ENCODE results near the gene CD37. TPM values are rescaled to one million over a fixed set of nuclear protein-coding genes. Genes with fewer than 3 reads are reported as not detected.
A peak's percentile ranks its signal among the peaks of the same experiment; 100 is the strongest.

The CD37 gene
- total RNA-seq, 2 donors from 2014 or later, result 7.1 to 10.6 TPM

GRCh38 chr19:49340865-49341718, 5.9 kb downstream of the CD37 start:
- DNase-seq, result no peak
- ATAC-seq, result no peak
- intact Hi-C loops (cut with DNase I), result no loop called here

GRCh38 chr19:49342291-49342721, 7.1 kb downstream of the CD37 start:
- DNase-seq, result no peak
- no peak for ATAC-seq
- intact Hi-C loops (cut with DNase I), result no loop called here

DNA sequence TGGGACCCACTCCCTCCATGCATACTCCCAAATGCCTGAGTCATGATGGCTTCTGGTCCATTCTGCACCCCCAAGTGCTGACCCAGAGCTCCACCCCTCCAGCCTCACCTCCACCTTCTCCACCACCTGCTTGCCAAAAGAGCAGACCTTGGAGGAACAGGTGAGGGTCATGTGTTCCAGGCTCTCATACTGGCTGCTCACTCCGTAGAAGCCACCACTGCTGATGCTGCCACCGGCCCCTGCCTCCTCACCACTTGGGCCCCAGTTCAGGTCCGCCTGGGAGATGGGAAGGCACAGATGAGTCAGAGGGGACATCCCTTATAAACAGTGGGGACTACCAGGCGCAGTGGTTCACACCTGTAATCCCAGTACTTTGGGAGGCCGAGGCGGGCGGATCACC, 7.9 kb downstream of the CD37 start:
- ATAC-seq (no peak), DNase-seq (no peak)
- intact Hi-C loops (cut with DNase I), result no loop called here

DNA sequence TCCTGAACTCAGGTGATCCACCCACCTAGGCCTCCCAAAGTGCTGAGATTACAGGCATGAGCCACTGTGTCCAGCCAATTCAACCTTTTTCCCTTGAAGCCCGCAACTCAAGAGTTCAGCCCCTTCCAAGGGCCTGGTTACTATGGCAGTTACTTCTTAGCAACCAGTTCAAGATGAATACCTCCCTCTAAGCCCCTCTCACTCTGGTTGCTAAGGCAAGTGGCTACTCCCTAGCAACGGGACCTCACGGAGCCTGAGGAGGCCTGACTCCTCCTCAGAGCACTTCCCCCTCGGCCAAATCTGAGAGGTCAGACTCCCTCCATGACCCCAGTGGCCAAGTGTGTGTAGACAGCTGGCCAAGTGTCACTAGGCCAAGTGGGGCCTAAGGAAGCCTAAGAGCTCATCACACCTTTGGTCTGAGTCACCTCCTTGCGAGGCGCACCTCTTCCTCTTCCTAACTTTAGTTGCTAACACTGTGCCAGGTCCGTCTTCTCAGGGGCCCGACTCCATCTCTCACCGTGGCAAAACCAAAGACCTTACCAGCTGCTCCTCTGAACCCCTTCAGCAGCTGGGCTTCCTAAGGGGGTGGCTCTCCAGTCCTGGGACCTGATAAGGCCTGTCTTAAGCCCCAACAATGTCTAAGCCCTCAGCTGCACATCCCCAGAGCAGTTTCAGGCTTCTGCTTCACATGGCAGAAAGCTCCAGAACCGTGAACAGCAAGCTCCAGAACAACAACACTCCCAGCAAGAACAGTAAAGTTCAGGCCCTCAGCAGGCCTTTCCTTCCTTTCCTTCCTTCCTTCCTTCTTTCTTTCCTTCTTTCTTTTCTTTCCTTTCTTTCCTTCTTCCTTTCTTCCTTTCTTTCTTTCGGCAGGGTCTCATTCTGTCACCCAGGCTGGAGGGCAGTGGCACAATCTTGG, 9.6 kb downstream of the CD37 start:
- ATAC-seq (no peak), DNase-seq (no peak)
- intact Hi-C loops (cut with DNase I), result no loop called here

DNA sequence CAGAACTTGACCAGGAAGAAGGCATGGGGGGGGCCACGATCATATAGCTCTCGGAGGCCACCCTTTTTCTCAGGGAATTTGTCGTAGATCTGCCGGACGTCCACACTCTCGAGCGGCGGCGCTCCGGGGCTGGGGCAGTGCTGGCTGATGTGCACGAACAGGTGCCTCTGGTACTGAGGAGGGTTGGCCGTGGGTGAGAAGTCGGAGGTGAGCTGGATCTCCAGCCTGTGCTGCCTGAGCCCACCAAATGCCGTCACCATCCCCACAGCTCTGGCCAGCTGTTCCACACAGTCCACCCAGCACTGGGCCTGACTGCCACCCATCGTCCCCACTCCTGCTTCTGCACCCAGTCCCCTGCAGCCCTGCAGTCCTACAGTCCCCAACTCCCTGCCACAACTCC, 12.0 kb downstream of the CD37 start:
- intact Hi-C loops (cut with DNase I), result no loop called here
- DNase-seq (no peak), ATAC-seq (no peak)

DNA sequence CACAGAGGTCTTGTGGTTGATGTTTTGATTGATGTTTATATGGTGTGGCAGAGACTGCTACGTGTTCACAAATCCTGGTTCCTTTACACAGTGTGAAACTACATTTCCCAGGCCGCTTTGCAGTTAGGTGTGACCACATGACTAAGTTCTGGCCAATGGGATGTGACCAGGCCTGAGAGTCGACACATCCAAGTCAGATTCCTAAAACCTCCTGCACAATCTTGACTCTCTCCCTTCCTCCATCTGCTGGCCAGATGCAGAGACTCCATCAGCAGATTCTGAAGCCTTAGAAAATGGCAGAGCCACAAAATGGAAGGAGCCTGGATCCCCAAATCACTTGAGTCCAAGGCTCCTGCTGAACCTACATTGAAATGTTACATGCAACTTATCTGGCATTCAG, 12.6 kb downstream of the CD37 start:
- DNase-seq, result no peak
- peak; percentile 65 to 89 for ATAC-seq
- intact Hi-C loops (cut with DNase I), result no loop called here

- DNase-seq (no peak), ATAC-seq (no peak)
- intact Hi-C loops (cut with DNase I), result no loop called here
Measured at GRCh38 chr19:49348305-49349189, 13.3 kb downstream of the CD37 start.

DNA sequence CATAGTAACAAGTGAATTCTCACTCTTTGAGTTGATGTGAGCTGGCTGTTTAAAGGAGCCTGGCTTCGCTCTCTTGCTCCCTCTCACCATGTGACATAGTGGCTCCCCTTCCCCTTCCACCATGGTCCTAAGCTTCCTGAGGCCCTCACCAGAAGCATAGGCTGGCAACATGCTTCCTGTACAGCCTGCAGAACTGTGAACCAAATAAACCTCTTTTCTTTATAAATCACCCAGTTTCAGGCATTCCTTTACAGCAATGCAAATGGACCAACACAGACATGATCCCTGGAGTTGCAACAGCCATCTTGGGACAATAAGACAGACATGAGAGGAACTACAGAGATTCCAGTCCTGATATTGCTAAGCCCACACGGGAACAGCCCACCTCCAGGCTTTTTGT, 14.4 kb downstream of the CD37 start:
- ATAC-seq (no peak), DNase-seq (no peak)
- intact Hi-C loops (cut with DNase I), result no loop called here

- ATAC-seq, result peak; percentile 42 to 49
- peak; percentile 67 for DNase-seq
- intact Hi-C loops (cut with DNase I), result no loop called here
Measured at GRCh38 chr19:49355909-49356353, 20.7 kb downstream of the CD37 start.

GRCh38 chr19:49356382-49356781, 21.2 kb downstream of the CD37 start:
- intact Hi-C loops (cut with DNase I), result no loop called here
- DNase-seq, result no peak

DNA sequence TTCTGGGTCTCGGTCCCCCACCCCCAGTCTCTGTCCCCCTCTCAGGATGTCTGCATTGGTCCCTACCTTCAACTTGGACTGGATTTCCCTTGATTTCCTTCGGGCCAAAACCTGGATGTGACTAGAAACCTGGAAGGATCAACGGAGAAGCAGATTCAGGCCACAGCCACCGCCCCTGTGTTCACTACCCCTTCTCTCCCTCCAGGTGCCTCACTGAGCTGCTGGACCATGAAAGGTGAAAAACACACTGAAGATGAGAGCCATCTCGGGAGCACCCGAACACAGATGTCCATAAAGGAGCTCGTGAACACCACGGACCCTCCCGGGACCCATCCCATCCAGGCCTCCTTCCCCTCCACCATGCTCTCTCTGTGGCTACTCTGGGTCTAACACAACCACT, 22.0 kb downstream of the CD37 start:
- intact Hi-C loops (cut with DNase I), result no loop called here
- ATAC-seq (no peak), DNase-seq (no peak)

More at GRCh38 chr19:49356382-49356781, 21.2 kb downstream of the CD37 start:
- ATAC-seq, result no peak

DNA sequence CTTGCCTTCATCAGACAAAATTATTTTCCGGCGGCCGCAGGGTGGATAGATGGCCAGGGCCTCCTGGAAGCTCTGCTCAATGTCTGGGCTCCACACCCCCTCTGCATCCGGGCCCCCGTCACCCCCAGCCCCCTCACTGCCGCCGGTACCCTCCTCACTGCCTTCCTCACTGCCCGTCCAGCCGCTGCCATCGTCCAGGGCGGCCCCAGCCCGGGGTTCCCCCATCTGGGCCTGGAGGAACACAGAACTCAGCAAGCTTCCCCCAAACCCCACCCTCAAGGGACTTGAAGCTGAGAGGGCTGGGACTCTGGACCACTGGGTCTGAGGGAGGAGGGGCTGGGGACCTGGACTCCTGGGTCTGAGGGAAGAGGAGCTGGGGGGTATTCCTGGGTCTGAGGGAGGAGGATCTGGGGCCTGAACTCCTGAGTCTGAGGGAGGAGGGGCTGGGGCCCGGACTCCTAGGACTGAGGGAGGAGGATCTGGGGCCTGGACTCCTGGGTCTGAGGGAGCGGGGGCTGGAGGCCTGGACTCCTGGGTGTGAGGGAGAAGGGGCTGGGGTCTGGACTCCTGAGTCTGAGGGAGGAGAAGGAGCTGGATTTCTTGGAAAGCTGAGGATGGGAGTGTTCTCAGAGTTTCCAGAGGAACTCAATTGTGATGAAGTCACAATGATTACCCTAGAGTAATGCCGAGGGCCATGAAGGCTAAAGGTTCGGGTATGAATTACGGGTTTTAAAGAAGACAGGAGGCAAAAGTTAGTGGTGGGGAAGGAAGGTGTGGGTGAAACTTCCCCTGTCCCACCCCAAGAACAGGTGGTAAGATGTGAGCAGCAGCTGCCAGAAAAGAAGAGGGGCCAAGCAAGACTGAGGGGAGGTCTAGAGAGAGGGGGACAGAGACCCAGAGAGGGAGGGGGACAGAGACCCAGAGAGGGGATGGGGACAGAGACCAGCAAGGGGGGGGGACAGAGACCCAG, 24.9 kb downstream of the CD37 start:
- intact Hi-C loops (cut with DNase I), result no loop called here
- no peak for ATAC-seq
- DNase-seq, result no peak

- peak; percentile 52 to 60 for ATAC-seq
- intact Hi-C loops (cut with DNase I), result no loop called here
- peak; percentile 87 for DNase-seq
Measured at GRCh38 chr19:49361438-49362047, 26.3 kb downstream of the CD37 start.

DNA sequence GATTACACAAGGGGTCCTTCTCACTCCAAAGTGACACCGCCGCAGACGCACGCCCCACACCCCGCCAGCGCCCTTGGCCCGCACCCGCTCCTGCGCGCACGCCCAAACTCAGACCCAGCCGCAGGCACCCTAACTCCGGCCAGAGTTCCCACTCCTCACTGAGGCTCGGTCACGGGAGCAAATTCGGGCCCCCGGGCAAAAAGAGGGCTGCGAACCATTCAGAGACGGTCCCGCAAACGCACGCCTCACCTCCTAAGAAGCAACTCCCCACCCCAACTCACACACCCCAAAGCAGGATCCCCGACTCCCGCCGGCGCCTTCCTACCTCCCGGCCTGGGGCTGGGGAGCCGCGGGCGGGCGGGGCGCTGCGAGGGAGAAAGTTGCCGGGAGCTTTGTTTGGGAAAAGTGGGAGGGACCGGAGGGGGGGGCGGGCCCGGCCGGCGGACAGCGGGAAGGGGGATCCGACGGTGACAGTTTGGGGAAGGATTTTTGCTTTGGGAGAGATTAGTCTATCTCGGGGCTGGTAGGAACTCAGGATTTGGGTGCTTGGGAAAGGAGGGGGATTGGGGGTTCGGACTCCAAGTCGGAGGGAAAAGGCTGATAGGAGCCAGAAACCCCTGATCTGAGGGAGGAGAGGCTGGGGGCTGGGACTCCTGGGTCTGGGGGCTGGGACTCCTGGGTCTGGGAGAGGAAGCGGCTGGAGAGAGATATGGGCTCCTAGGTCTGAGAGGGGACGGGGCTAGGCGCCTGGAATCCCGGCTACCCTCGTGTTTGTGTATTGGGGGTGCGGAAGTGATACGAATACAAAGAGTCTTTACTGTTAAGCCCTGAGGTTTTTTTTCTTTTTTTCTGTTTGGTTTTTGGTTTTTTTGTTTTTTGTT, 27.1 kb downstream of the CD37 start, which contains the start of gene TEAD2:
TSS of gene TEAD2 (minus strand) at position 369 of the 881 bp plus-strand sequence. CDS start 2,341 bp downstream, outside the sequence.
- intact Hi-C loops (cut with DNase I), result no loop called here
- DNase-seq (peak; percentile 84), ATAC-seq (peak; percentile 67)

GRCh38 chr19:49362929-49363267, 27.7 kb downstream of the CD37 start:
- DNase-seq (peak; percentile 73), ATAC-seq (peak; percentile 4 to 7)
- intact Hi-C loops (cut with DNase I), result no loop called here

DNA sequence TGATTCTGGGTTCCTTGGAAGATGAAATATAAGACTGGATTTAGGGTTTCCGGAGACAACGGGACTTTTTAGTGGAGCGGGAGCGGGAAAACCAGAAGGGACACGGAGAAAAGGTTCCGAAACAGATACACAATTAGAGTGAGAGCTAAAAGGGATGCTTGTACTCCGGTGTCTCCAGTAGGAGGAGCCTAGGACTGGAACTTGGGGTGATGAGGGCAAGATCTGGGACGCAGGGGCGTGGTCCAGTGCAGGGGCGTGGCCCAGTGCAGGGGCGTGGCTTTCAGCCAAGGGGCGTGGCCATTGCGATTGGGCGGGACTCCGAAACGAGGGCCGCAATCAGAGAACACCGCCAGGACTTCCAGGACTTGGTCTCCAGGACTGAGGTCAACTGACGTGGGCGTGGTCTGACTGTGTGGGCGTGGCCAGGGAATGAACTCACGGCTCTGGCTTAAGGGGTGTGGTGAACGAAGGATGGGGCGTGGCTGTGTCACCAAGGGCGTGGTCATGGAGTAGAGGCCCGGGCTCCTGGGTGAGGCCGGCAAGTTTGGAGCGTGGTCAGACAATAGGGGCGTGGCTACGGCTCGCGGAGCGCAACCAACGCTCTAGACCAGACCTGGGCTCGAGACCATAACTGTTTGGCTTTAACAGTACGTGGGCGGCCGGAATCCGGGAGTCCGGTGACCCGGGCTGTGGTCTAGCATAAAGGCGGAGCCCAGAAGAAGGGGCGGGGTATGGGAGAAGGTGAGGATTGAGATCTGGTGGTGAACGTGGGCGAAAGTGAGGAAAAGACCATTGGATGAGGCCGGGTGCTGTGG, 28.3 kb downstream of the CD37 start, which contains the start of gene DKKL1:
TSS of gene DKKL1 (plus strand) at position 610 of the 815 bp plus-strand sequence. CDS start at position 732, 122 bp downstream.
- intact Hi-C loops (cut with DNase I), result no loop called here
- ATAC-seq, result peak; percentile 90 to 93
- peak; percentile 100 for DNase-seq
